ENCODE measurements around the gene MAGI1. TPM values are rescaled to one million over a fixed set of nuclear protein-coding genes. Genes with fewer than 3 reads are reported as not detected.

Gene MAGI1
- total RNA-seq, 4 donors from 2014 or later, result 7.6 to 42.9 (median 37.0) TPM

GRCh38 chr3:65535260-65535659 is 503.5 kb downstream of the MAGI1 start:
- Histone ChIP-seq H3K9me3 (no peaks in the 10 kb centered on the region), H3K36me3 (no peaks in the 10 kb centered on the region), H3K4me3 (no peak overlapping the region), H3K27me3 (no peaks in the 10 kb centered on the region), H3K27ac (no peak overlapping the region), H3K4me1 (no peaks in the 10 kb centered on the region)
- DNase-seq, result no peak
- intact Hi-C loops (cut with DNase I; ENCODE audit: low total_unique reads), result no loop called here
- TF ChIP-seq POLR2A (IDR thresholded peaks at IDR 0.05) (no peak), CTCF (IDR thresholded peaks at IDR 0.05) (no peak)

DNA sequence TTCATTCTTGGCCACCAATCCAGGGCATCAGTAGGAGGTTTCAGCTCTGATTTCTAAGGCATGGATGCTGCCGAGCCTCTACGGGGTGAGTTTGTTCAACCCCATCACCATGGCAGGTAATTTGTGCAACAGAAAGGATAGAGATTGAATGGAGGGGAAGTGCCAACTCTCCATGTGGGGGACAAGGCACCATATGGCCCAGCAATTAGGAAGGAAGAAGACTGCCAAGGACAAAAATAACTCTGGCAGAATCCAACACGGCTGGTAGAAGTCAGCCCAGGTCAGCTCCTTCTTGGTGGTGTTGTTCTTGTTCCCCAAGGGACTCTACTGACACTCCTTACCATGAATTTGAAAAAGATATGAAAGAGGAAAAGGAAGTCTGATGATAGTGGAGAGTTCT is 503.9 kb downstream of the MAGI1 start:
- H3K36me3 ChIP-seq, result no peaks in the 10 kb centered on the region
- H3K27me3 ChIP-seq, result no peaks in the 10 kb centered on the region
- DNase-seq, result no peak
- H3K9me3 ChIP-seq, result no peaks in the 10 kb centered on the region
- no peaks in the 10 kb centered on the region for H3K4me1 ChIP-seq
- TF ChIP-seq POLR2A (IDR thresholded peaks at IDR 0.05) (no peak), CTCF (IDR thresholded peaks at IDR 0.05) (no peak)
- H3K27ac ChIP-seq, result no peak overlapping the region
- H3K4me3 ChIP-seq, result no peak overlapping the region
- intact Hi-C loops (cut with DNase I; ENCODE audit: low total_unique reads), result no loop called here

- no peak overlapping the region for H3K4me3 ChIP-seq
- intact Hi-C loops (cut with DNase I; ENCODE audit: low total_unique reads), result no loop called here
- no peak for DNase-seq
- no peak overlapping the region for H3K27ac ChIP-seq
- H3K9me3 ChIP-seq, result no peaks in the 10 kb centered on the region
- no peaks in the 10 kb centered on the region for H3K4me1 ChIP-seq
- no peaks in the 10 kb centered on the region for H3K36me3 ChIP-seq
- TF ChIP-seq CTCF (IDR thresholded peaks at IDR 0.05), result no peak
- no peak for TF ChIP-seq POLR2A (IDR thresholded peaks at IDR 0.05)
- no peaks in the 10 kb centered on the region for H3K27me3 ChIP-seq
These were observed 506.0 kb downstream of the MAGI1 start for GRCh38 chr3:65532749-65533148.

DNA sequence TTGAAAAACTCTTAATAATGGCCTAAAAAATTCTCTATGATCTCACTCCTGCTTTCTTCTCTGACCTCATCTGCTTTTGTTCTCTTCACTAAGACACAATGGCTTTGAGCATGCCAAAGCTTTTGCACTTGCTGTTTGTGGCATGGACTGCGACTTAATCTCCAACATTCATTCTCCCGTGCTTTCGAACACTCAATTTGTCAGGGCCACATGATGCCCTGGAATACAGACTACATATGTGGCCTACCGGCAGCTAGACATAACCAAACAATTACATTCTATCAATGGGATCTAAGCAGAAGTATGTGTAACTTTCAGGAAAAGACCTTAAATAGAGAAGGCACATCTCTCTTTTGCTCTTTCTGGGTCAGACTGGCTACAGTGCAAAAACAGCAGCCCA is 506.5 kb downstream of the MAGI1 start:
- no peaks in the 10 kb centered on the region for H3K4me1 ChIP-seq
- no peaks in the 10 kb centered on the region for H3K9me3 ChIP-seq
- no peaks in the 10 kb centered on the region for H3K36me3 ChIP-seq
- DNase-seq, result no peak
- no peak overlapping the region for H3K27ac ChIP-seq
- intact Hi-C loops (cut with DNase I; ENCODE audit: low total_unique reads), result no loop called here
- H3K4me3 ChIP-seq, result no peak overlapping the region
- TF ChIP-seq CTCF (IDR thresholded peaks at IDR 0.05) (no peak), POLR2A (IDR thresholded peaks at IDR 0.05) (no peak)
- no peaks in the 10 kb centered on the region for H3K27me3 ChIP-seq

GRCh38 chr3:65531499-65531898 is 507.2 kb downstream of the MAGI1 start:
- DNase-seq, result no peak
- Histone ChIP-seq H3K27ac (no peak overlapping the region), H3K9me3 (no peaks in the 10 kb centered on the region), H3K4me1 (no peaks in the 10 kb centered on the region), H3K36me3 (no peaks in the 10 kb centered on the region), H3K27me3 (no peaks in the 10 kb centered on the region), H3K4me3 (no peak overlapping the region)
- TF ChIP-seq POLR2A (IDR thresholded peaks at IDR 0.05), result no peak
- no peak for TF ChIP-seq CTCF (IDR thresholded peaks at IDR 0.05)
- intact Hi-C loops (cut with DNase I; ENCODE audit: low total_unique reads), result no loop called here

All from uterus (tissue), 4 donors.